CD4-positive, alpha-beta T cell treated with Interleukin-6 at 100 ng/mL for 8 hours (primary cell): ENCODE measurements around the gene POU3F2.
A peak's percentile ranks its signal among the peaks of the same experiment; 100 is the strongest.

Experiments used
- DNase-seq: peaks from one replicate; pipeline ENCODE4 v3.0.0-alpha.2; 2020; ENCODE audit warnings: mixed read lengths, low spot score

The POU3F2 gene

GRCh38 chr6:98844244-98845210 is 10.2 kb downstream of the POU3F2 start:
- DNase-seq, result no peak

GRCh38 chr6:98845211-98846020 is 11.0 kb downstream of the POU3F2 start:
- DNase-seq, result peak; percentile 47

- no peak for DNase-seq
Observed at GRCh38 chr6:98846021-98846380, 11.6 kb downstream of the POU3F2 start.

- DNase-seq, result no peak
Observed at GRCh38 chr6:98847416-98847778, 13.0 kb downstream of the POU3F2 start.

- no peak for DNase-seq
Observed at GRCh38 chr6:98847779-98848538, 13.6 kb downstream of the POU3F2 start.

GRCh38 chr6:98848539-98849242 is 14.3 kb downstream of the POU3F2 start:
- DNase-seq, result no peak

GRCh38 chr6:98864497-98864896 is 30.1 kb downstream of the POU3F2 start:
- no peak for DNase-seq

GRCh38 chr6:98871057-98871456 is 36.7 kb downstream of the POU3F2 start:
- no peak for DNase-seq

- no peak for DNase-seq
Observed at GRCh38 chr6:98871821-98872220, 37.4 kb downstream of the POU3F2 start.

- DNase-seq, result no peak
Observed at GRCh38 chr6:98875375-98875774, 41.0 kb downstream of the POU3F2 start.

- no peak for DNase-seq
Observed at GRCh38 chr6:98877250-98877649, 42.9 kb downstream of the POU3F2 start.

- no peak for DNase-seq
Observed at GRCh38 chr6:98880486-98880885, 46.1 kb downstream of the POU3F2 start.

GRCh38 chr6:98885330-98885729 is 51.0 kb downstream of the POU3F2 start:
- no peak for DNase-seq

GRCh38 chr6:98887650-98888049 is 53.3 kb downstream of the POU3F2 start:
- no peak for DNase-seq
